RWPE1 (cell line): ENCODE data around the gene RFPL2.

Experiments
- CTCF ChIA-PET: fragments of 350-600 bp; sonication (Branson Sonifier 250); formaldehyde crosslinking; extraction: SDS; loops from one replicate; lab custom pipeline; 2021; lab: Yijun Ruan, JAX
- POLR2A ChIA-PET: fragments of 400-600 bp; formaldehyde crosslinking; extraction: SDS; loops from one replicate; lab custom pipeline; 2020; ENCODE audit warnings: antibody characterized with exemption; ENCODE audit not compliant: low non-redundant PET; lab: Yijun Ruan, JAX
- DNase-seq: peaks from one replicate; pipeline ENCODE4 v3.0.0; 2012; ENCODE audit warnings: low spot score
- H3K27ac ChIP-seq: fragments of 450-650 bp; 2 replicates; pipeline ENCODE4 v1.5.1; 2017
- CTCF ChIP-seq: fragments of 450-650 bp; conservative IDR thresholded peaks from 2 replicates; pipeline ENCODE4 v1.5.1; 2017; ENCODE audit warnings: low read depth, mild to moderate bottlenecking

RFPL2 gene

GRCh38 chr22:32208681-32209080, 3.8 kb upstream of the RFPL2 start:
- ChIA-PET POLR2A (no interaction called here), CTCF (no interaction called here)
- no peak for TF ChIP-seq CTCF
- no peak for DNase-seq
- no peak overlapping the region for H3K27ac ChIP-seq

- CTCF ChIA-PET = interaction anchor here (0.7 kb wide), 2 partner anchors 11 to 96 kb away, joined by 3 read pairs; no protein-coding TSS in a partner anchor
These were observed 3.2 kb upstream of the RFPL2 start for GRCh38 chr22:32207971-32208480.

GRCh38 chr22:32206774-32207758, 2.2 kb upstream of the RFPL2 start:
- H3K27ac ChIP-seq = peak overlapping the region; percentile 15; the same call in 1 of the 2 replicates
- CTCF ChIA-PET = interaction anchor here (0.6 kb wide), 1 partner anchor 89 kb away, joined by 5 read pairs; no protein-coding TSS in a partner anchor
- POLR2A ChIA-PET = no interaction called here
- no peak for DNase-seq
- peak; percentile 70 for TF ChIP-seq CTCF

More at GRCh38 chr22:32207971-32208480, 3.2 kb upstream of the RFPL2 start:
- no peak overlapping the region for H3K27ac ChIP-seq
- TF ChIP-seq CTCF = no peak
- DNase-seq = no peak
- POLR2A ChIA-PET = no interaction called here

- no peak for TF ChIP-seq CTCF
- CTCF ChIA-PET = no interaction called here
- H3K27ac ChIP-seq = peak overlapping the region; percentile 15; the same call in 1 of the 2 replicates
- POLR2A ChIA-PET = no interaction called here
- DNase-seq = no peak
These were observed 1.3 kb upstream of the RFPL2 start for GRCh38 chr22:32205974-32206773.

- DNase-seq = peak; percentile 22
- peak overlapping the region; percentile 64 for H3K27ac ChIP-seq
- ChIA-PET POLR2A (no interaction called here), CTCF (no interaction called here)
- TF ChIP-seq CTCF = no peak
These were observed 625 bp downstream of the RFPL2 start for GRCh38 chr22:32204040-32204855.
